IPS-18a (cell line): ENCODE results near the gene SLC37A1.
"Not testable (repeated sequence)": the region's sequence is repeated elsewhere in the genome, so short reads cannot be mapped to it uniquely, and the experiment has no call there.

Experiments used
- H3K27ac ChIP-seq: one replicate; pipeline ENCODE4 v1.5.1; 2013; ENCODE audit warnings: low read length
- H3K27me3 ChIP-seq: one replicate; pipeline ENCODE4 v1.6.1; 2013; ENCODE audit warnings: mild to moderate bottlenecking, low read length; ENCODE audit not compliant: control insufficient read depth, insufficient read depth
- H3K36me3 ChIP-seq: one replicate; pipeline ENCODE4 v1.6.1; 2013; ENCODE audit warnings: low read depth, low read length; ENCODE audit not compliant: control insufficient read depth
- H3K4me1 ChIP-seq: one replicate; pipeline ENCODE4 v1.6.1; 2013; ENCODE audit warnings: low read depth, low read length; ENCODE audit not compliant: control insufficient read depth
- H3K4me3 ChIP-seq: one replicate; pipeline ENCODE4 v1.5.1; 2013; ENCODE audit warnings: low read length
- H3K9ac ChIP-seq: one replicate; pipeline ENCODE4 v1.6.1; 2013; ENCODE audit warnings: mild to moderate bottlenecking, low read length, moderate library complexity
- H3K9me3 ChIP-seq: one replicate; pipeline ENCODE4 v1.6.1; 2013; ENCODE audit warnings: low read depth, low read length; ENCODE audit not compliant: control insufficient read depth

Gene SLC37A1

GRCh38 chr21:42622284-42622683 is 108.6 kb downstream of the SLC37A1 start:
- Histone ChIP-seq H3K4me1 (peaks cover 3% of the 10 kb centered on the region), H3K27ac (no peak overlapping the region), H3K36me3 (no peaks in the 10 kb centered on the region), H3K27me3 (peaks cover 1% of the 10 kb centered on the region), H3K9me3 (no peaks in the 10 kb centered on the region), H3K9ac (no peak overlapping the region), H3K4me3 (no peak overlapping the region)

GRCh38 chr21:42623694-42624093 is 110.0 kb downstream of the SLC37A1 start:
- no peaks in the 10 kb centered on the region for H3K9me3 ChIP-seq
- no peak overlapping the region for H3K4me3 ChIP-seq
- H3K9ac ChIP-seq = no peak overlapping the region
- H3K4me1 ChIP-seq = peaks cover 3% of the 10 kb centered on the region
- no peak overlapping the region for H3K27ac ChIP-seq
- peaks cover 10% of the 10 kb centered on the region for H3K27me3 ChIP-seq
- H3K36me3 ChIP-seq = no peaks in the 10 kb centered on the region

GRCh38 chr21:42624095-42624790 is 110.6 kb downstream of the SLC37A1 start:
- H3K9ac ChIP-seq = no peak overlapping the region
- no peak overlapping the region for H3K27ac ChIP-seq
- H3K4me1 ChIP-seq = peaks cover 3% of the 10 kb centered on the region
- no peak overlapping the region for H3K4me3 ChIP-seq
- H3K36me3 ChIP-seq = no peaks in the 10 kb centered on the region
- H3K9me3 ChIP-seq = no peaks in the 10 kb centered on the region
- H3K27me3 ChIP-seq = peaks cover 10% of the 10 kb centered on the region

- peaks cover 3% of the 10 kb centered on the region for H3K4me1 ChIP-seq
- no peak overlapping the region for H3K4me3 ChIP-seq
- H3K9me3 ChIP-seq = no peaks in the 10 kb centered on the region
- no peak overlapping the region for H3K9ac ChIP-seq
- H3K36me3 ChIP-seq = no peaks in the 10 kb centered on the region
- peaks cover 10% of the 10 kb centered on the region for H3K27me3 ChIP-seq
- no peak overlapping the region for H3K27ac ChIP-seq
Measured at GRCh38 chr21:42624936-42625335, 111.3 kb downstream of the SLC37A1 start.

GRCh38 chr21:42626171-42626570 is 112.5 kb downstream of the SLC37A1 start:
- Histone ChIP-seq H3K9me3 (no peaks in the 10 kb centered on the region), H3K9ac (no peak overlapping the region), H3K36me3 (no peaks in the 10 kb centered on the region), H3K27me3 (peaks cover 10% of the 10 kb centered on the region), H3K4me1 (peaks cover 3% of the 10 kb centered on the region), H3K27ac (no peak overlapping the region), H3K4me3 (no peak overlapping the region)

- H3K9ac ChIP-seq = peak overlapping the region; percentile 6
- peaks cover 10% of the 10 kb centered on the region for H3K27me3 ChIP-seq
- no peak overlapping the region for H3K4me3 ChIP-seq
- no peaks in the 10 kb centered on the region for H3K9me3 ChIP-seq
- no peaks in the 10 kb centered on the region for H3K4me1 ChIP-seq
- H3K27ac ChIP-seq = no peak overlapping the region
- H3K36me3 ChIP-seq = no peaks in the 10 kb centered on the region
Measured at GRCh38 chr21:42627527-42628289, 114.1 kb downstream of the SLC37A1 start.

- H3K4me1 ChIP-seq, H3K27me3 ChIP-seq, H3K9me3 ChIP-seq, H3K9ac ChIP-seq, H3K4me3 ChIP-seq, H3K27ac ChIP-seq, H3K36me3 ChIP-seq: not testable (repeated sequence)
Measured at GRCh38 chr21:42628466-42629061, 114.9 kb downstream of the SLC37A1 start.

- no peak overlapping the region for H3K9ac ChIP-seq
- H3K27ac ChIP-seq = no peak overlapping the region
- no peaks in the 10 kb centered on the region for H3K4me1 ChIP-seq
- H3K36me3 ChIP-seq = no peaks in the 10 kb centered on the region
- no peaks in the 10 kb centered on the region for H3K9me3 ChIP-seq
- H3K4me3 ChIP-seq = no peak overlapping the region
- peaks cover 10% of the 10 kb centered on the region for H3K27me3 ChIP-seq
Measured at GRCh38 chr21:42629933-42630589, 116.4 kb downstream of the SLC37A1 start.

- H3K27me3 ChIP-seq = peaks cover 10% of the 10 kb centered on the region
- no peaks in the 10 kb centered on the region for H3K4me1 ChIP-seq
Measured at GRCh38 chr21:42630626-42631025, 117.0 kb downstream of the SLC37A1 start.

More at GRCh38 chr21:42630626-42631025, 117.0 kb downstream of the SLC37A1 start:
- H3K9ac ChIP-seq = no peak overlapping the region
- H3K9me3 ChIP-seq = no peaks in the 10 kb centered on the region
- H3K4me3 ChIP-seq = no peak overlapping the region
- no peaks in the 10 kb centered on the region for H3K36me3 ChIP-seq
- H3K27ac ChIP-seq = no peak overlapping the region
